Natural killer cell (primary cell): Measurements from ENCODE around the gene TSFM. TPM values are rescaled to one million over a fixed set of nuclear protein-coding genes. Genes with fewer than 3 reads are reported as not detected.

Experiments used
- ATAC-seq, 3 donors: fragments of 150-1000 bp in 2 of 3; fragments of 200-7000 bp in 1 of 3; cut with Tn5 transposase; 1 replicate in 1 of 3; 2 replicates in 2 of 3; pipeline ENCODE4 v1.10.0; 2021; ENCODE audit warnings: mild to moderate bottlenecking in 2 of 3, moderate library complexity in 2 of 3
- DNase-seq, 2 donors: peaks; one replicate each; pipeline versions ENCODE4 v3.0.0 to v3.0.0-alpha.2; 2013 to 2021; ENCODE audit warnings: mixed read lengths in 1 of 2
- H3K27ac ChIP-seq: one replicate; pipeline ENCODE4 v1.5.1; 2013; ENCODE audit warnings: mild to moderate bottlenecking, low read length
- H3K27me3 ChIP-seq: one replicate; pipeline ENCODE4 v1.6.1; 2013; ENCODE audit warnings: low read length; ENCODE audit not compliant: control insufficient read depth, insufficient read depth
- H3K36me3 ChIP-seq: one replicate; pipeline ENCODE4 v1.6.1; 2013; ENCODE audit warnings: low read length; ENCODE audit not compliant: control insufficient read depth, insufficient read depth
- H3K4me1 ChIP-seq: one replicate; pipeline ENCODE4 v1.6.1; 2013; ENCODE audit warnings: low read length; ENCODE audit not compliant: control insufficient read depth, insufficient read depth
- H3K4me3 ChIP-seq: one replicate; pipeline ENCODE4 v1.5.1; 2013; ENCODE audit warnings: low read length
- H3K9me3 ChIP-seq: one replicate; pipeline ENCODE4 v1.6.1; 2013; ENCODE audit warnings: low read length; ENCODE audit not compliant: control insufficient read depth, insufficient read depth
- H3K27ac Mint-ChIP-seq, 2 donors: one replicate each; pipeline ENCODE4 v1.8.0; 2022; ENCODE audit warnings: mild to moderate bottlenecking in 2 of 2, mixed read lengths in 2 of 2, moderate library complexity in 1 of 2
- H3K27me3 Mint-ChIP-seq, 2 donors: one replicate each; pipeline ENCODE4 v1.8.0; 2022; ENCODE audit warnings: low read depth in 2 of 2, mixed read lengths in 2 of 2
- H3K36me3 Mint-ChIP-seq: one replicate; pipeline ENCODE4 v1.8.0; 2022; ENCODE audit warnings: mixed read lengths
- H3K4me1 Mint-ChIP-seq, 2 donors: one replicate each; pipeline ENCODE4 v1.8.0; 2022; ENCODE audit warnings: mixed read lengths in 2 of 2
- H3K4me3 Mint-ChIP-seq: one replicate; pipeline ENCODE4 v1.8.0; 2022; ENCODE audit warnings: mild to moderate bottlenecking, moderate library complexity, mixed read lengths
- H3K9me3 Mint-ChIP-seq, 2 donors: one replicate each; pipeline ENCODE4 v1.8.0; 2022; ENCODE audit warnings: mixed read lengths in 2 of 2
- WGBS: methylation state at CpG from one replicate; pipeline ENCODE4 v1.1.7; 2013; ENCODE audit warnings: missing lambda C conversion rate; ENCODE audit not compliant: insufficient coverage; 5-methylcytosine and 5-hydroxymethylcytosine counted together
- intact Hi-C: fragments of 100-400 bp; cut with micrococcal nuclease; formaldehyde crosslinking; loops from one replicate; pipeline ENCODE4 v1.14.2; 2022
- total RNA-seq, 4 donors: library from RNA; stranded (reverse); fragments of 120-200 nt in 1 of 4; gene quantifications; one replicate each; pipeline versions ENCODE4 v1.2.3 to v1.2.4, GENCODE V29; 2013 to 2022
- TF ChIP-seq, protein P1 (sequence below): fragments of 200-600 bp; IDR thresholded peaks from one replicate; pipeline ENCODE4 v1.8.0; 2022; ENCODE audit warnings: antibody characterized with exemption

TSFM gene
- total RNA-seq, 3 donors from 2014 or later (not counting 1 experiment from before 2014, with no cell fraction given): 17.6 to 19.7 (median 17.7) TPM

DNA sequence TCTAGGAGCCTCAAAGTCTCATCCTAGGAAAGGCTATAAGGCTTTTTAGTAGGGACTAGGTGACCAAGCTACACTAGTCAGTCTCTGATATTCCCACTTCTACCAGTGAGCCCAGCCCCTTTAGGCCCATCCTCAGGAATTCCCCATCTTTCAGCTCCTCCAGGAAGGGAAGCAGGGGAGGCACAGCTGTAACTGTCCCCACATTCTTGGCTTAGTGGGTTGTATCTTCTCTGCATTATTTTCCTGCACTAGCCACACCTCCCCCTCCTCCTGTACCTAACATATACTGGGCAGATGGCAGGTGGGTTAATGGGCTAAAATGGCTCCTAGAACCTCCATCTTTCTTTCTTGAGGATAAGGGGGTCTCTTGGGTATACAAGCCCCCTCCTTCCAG lies 15.3 kb upstream of the TSFM start:
- intact Hi-C loops: no loop called here
- H3K27ac ChIP-seq: no peak overlapping the region
- peaks cover 41% of the 10 kb centered on the region for H3K27me3 ChIP-seq
- H3K9me3 ChIP-seq: no peaks in the 10 kb centered on the region
- no peak for DNase-seq
- H3K9me3 Mint-ChIP-seq: no peaks in the 10 kb centered on the region
- no peaks in the 10 kb centered on the region for H3K36me3 Mint-ChIP-seq
- H3K27ac Mint-ChIP-seq: no peak overlapping the region
- peaks cover 39% of the 10 kb centered on the region for H3K4me1 ChIP-seq
- H3K4me3 ChIP-seq: no peak overlapping the region
- H3K27me3 Mint-ChIP-seq: peaks cover 40 to 44% of the 10 kb centered on the region in 2 donors
- no peaks in the 10 kb centered on the region for H3K36me3 ChIP-seq
- ATAC-seq: no peak
- H3K4me3 Mint-ChIP-seq: no peak overlapping the region
- peaks cover 31 to 35% of the 10 kb centered on the region in 2 donors for H3K4me1 Mint-ChIP-seq
- TF ChIP-seq, protein P1, sequence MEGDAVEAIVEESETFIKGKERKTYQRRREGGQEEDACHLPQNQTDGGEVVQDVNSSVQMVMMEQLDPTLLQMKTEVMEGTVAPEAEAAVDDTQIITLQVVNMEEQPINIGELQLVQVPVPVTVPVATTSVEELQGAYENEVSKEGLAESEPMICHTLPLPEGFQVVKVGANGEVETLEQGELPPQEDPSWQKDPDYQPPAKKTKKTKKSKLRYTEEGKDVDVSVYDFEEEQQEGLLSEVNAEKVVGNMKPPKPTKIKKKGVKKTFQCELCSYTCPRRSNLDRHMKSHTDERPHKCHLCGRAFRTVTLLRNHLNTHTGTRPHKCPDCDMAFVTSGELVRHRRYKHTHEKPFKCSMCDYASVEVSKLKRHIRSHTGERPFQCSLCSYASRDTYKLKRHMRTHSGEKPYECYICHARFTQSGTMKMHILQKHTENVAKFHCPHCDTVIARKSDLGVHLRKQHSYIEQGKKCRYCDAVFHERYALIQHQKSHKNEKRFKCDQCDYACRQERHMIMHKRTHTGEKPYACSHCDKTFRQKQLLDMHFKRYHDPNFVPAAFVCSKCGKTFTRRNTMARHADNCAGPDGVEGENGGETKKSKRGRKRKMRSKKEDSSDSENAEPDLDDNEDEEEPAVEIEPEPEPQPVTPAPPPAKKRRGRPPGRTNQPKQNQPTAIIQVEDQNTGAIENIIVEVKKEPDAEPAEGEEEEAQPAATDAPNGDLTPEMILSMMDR: no peak

DNA sequence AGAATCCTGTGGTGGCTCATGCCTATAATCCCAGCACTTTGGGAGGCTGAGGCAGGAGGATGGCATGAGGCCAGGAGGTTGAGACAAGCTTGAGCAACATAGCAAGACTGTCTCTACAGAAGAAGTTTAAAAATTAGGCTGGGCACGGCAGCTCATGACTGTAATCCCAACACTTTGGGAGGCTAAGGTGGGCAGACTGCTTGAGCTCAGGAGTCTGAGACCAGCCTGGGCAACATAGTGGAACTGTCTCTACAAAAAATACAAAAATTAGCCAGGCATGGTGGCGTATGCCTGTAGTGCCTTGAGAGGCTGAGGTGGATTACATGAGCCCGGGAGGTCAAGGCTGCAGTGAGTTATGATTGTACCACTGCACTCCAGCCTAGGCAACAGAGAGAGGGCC lies 14.7 kb upstream of the TSFM start:
- Mint-ChIP-seq H3K9me3 (no peaks in the 10 kb centered on the region), H3K4me1 (peaks cover 34 to 37% of the 10 kb centered on the region in 2 donors), H3K36me3 (no peaks in the 10 kb centered on the region), H3K27me3 (peaks cover 40% of the 10 kb centered on the region in 2 donors), H3K27ac (no peak overlapping the region), H3K4me3 (no peak overlapping the region)
- 96% methylated on average over 3 of the region's 3 CpGs for WGBS
- peaks cover 41% of the 10 kb centered on the region for H3K27me3 ChIP-seq
- H3K36me3 ChIP-seq: no peaks in the 10 kb centered on the region
- intact Hi-C loops: no loop called here
- ATAC-seq: no peak
- peaks cover 43% of the 10 kb centered on the region for H3K4me1 ChIP-seq
- H3K4me3 ChIP-seq: no peak overlapping the region
- TF ChIP-seq, protein P1: no peak
- H3K9me3 ChIP-seq: no peaks in the 10 kb centered on the region
- H3K27ac ChIP-seq: no peak overlapping the region
- DNase-seq: no peak

DNA sequence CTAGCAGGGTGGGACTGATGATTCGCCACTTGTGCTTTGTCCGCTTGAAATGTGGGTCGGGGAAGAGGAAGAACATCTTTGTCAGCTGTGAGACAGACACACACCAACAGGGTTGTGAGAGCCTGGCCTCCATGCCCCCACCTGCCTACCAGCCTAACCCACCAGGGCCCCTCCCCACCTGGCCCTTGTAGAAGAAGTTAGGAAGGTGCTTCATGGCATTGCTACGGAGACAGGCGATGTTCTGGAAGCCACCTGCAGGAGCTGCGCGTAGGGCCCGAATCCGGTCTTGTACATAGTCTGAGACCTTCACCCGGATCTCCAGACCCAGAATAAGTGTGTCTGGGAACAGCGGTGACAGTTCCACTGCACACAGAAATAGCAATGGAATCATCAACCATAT lies 13.0 kb upstream of the TSFM start:
- Histone ChIP-seq H3K36me3 (no peaks in the 10 kb centered on the region), H3K27me3 (peaks cover 28% of the 10 kb centered on the region), H3K27ac (no peak overlapping the region), H3K4me1 (peaks cover 48% of the 10 kb centered on the region), H3K9me3 (no peaks in the 10 kb centered on the region), H3K4me3 (no peak overlapping the region)
- intact Hi-C loops: no loop called here
- no peak overlapping the region for H3K27ac Mint-ChIP-seq
- no peak for DNase-seq
- H3K9me3 Mint-ChIP-seq: no peaks in the 10 kb centered on the region
- TF ChIP-seq, protein P1: no peak
- H3K36me3 Mint-ChIP-seq: no peaks in the 10 kb centered on the region
- peaks cover 34 to 37% of the 10 kb centered on the region in 2 donors for H3K4me1 Mint-ChIP-seq
- H3K4me3 Mint-ChIP-seq: peak overlapping the region; percentile 40
- WGBS: 96% methylated on average over 11 of the region's 11 CpGs
- H3K27me3 Mint-ChIP-seq: peaks cover 22 to 25% of the 10 kb centered on the region in 2 donors
- no peak for ATAC-seq

DNA sequence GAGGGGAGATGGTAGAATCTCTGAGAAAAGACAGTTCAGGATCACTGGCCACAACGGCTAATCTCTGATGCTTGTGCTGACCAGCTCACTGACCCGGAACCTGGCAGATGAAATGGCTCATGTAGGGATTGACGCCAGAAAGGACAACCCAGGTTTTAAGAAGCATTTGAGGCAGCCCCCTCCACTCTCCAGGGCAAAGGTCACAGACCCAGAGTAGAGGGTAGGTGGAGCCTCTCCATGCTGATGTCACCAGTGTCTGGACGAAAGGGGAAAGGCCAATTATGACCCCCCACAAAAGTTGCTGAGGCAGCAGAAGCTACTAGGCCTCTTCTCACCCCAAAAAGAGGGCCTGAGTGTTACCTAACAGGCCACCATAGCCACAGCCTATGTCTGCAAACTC lies 11.9 kb upstream of the TSFM start:
- H3K4me1 Mint-ChIP-seq: peaks cover 23 to 25% of the 10 kb centered on the region in 2 donors
- ATAC-seq (no peak), DNase-seq (no peak)
- H3K27me3 Mint-ChIP-seq: peaks cover 12 to 14% of the 10 kb centered on the region in 2 donors
- peaks cover 17% of the 10 kb centered on the region for H3K27me3 ChIP-seq
- peak overlapping the region; percentile 61 for H3K4me3 Mint-ChIP-seq
- H3K36me3 Mint-ChIP-seq: no peaks in the 10 kb centered on the region
- no peak overlapping the region for H3K27ac Mint-ChIP-seq
- TF ChIP-seq, protein P1: no peak
- intact Hi-C loops: no loop called here
- H3K9me3 Mint-ChIP-seq: no peaks in the 10 kb centered on the region
- H3K4me3 ChIP-seq: no peak overlapping the region
- no peaks in the 10 kb centered on the region for H3K9me3 ChIP-seq
- no peaks in the 10 kb centered on the region for H3K36me3 ChIP-seq
- H3K27ac ChIP-seq: no peak overlapping the region
- H3K4me1 ChIP-seq: peaks cover 37% of the 10 kb centered on the region
- 92% methylated on average over 4 of the region's 4 CpGs for WGBS
